K562 (cell line): ENCODE results near the gene CTXN1. TPM values are rescaled to one million over a fixed set of nuclear protein-coding genes. Genes with fewer than 3 reads are reported as not detected.

Source experiments
- CCNT2 ChIP-seq: IDR thresholded peaks from 2 replicates; pipeline ENCODE4 v1.6.1; 2011; ENCODE audit warnings: borderline replicate concordance, low read depth, mild to moderate bottlenecking, moderate library complexity, mixed read lengths, low read length; ENCODE audit not compliant: insufficient read length; ENCODE audit errors: extremely low read depth
- FOXK2 ChIP-seq, 2 experiments: fragments of 450-650 bp; IDR thresholded peaks in 1 of 2; conservative IDR thresholded peaks in 1 of 2; 2 replicates each; pipeline ENCODE4 v1.6.1; 2016; ENCODE audit warnings: low read depth in 2 of 2, mild to moderate bottlenecking in 1 of 2
- JUN ChIP-seq, 2 experiments: sonication (generic) in 1 of 2; formaldehyde crosslinking in 1 of 2; IDR thresholded peaks; 2 replicates each; pipeline versions ENCODE4 v1.6.1 to v1.8.0; 2012 to 2022; ENCODE audit warnings: borderline replicate concordance in 2 of 2, mild to moderate bottlenecking in 2 of 2, improper control_type of control experiment in 1 of 2, low read depth in 1 of 2, low read length in 1 of 2, missing genetic modification reagents in 1 of 2
- KLF6 ChIP-seq: fragments of 250-450 bp; sonication (Bioruptor Pico); IDR thresholded peaks from 2 replicates; pipeline ENCODE4 v1.4.0; 2020; ENCODE audit warnings: mild to moderate bottlenecking, moderate library complexity, borderline replicate concordance
- MBD1 ChIP-seq: fragments of 250-450 bp; sonication (Bioruptor Pico); IDR thresholded peaks from 2 replicates; pipeline ENCODE4 v1.8.0; 2022; ENCODE audit warnings: inconsistent platforms
- MED1 ChIP-seq: sonication (generic); formaldehyde crosslinking; IDR thresholded peaks from 2 replicates; pipeline ENCODE4 v1.8.1; 2023; ENCODE audit warnings: missing genetic modification reagents, borderline replicate concordance
- MTA2 ChIP-seq: fragments of 450-650 bp; IDR thresholded peaks from 2 replicates; pipeline ENCODE4 v1.6.1; 2016; ENCODE audit warnings: low read depth
- POLR2B ChIP-seq: fragments of 450-650 bp; IDR thresholded peaks from 2 replicates; pipeline ENCODE4 v1.6.1; 2018; ENCODE audit warnings: low read depth; ENCODE audit not compliant: partially characterized antibody
- SIN3B ChIP-seq: fragments of 450-650 bp; IDR thresholded peaks from 2 replicates; pipeline ENCODE4 v1.6.1; 2017; ENCODE audit warnings: low read depth, mild to moderate bottlenecking, moderate library complexity
- SMARCE1 ChIP-seq: fragments of 450-650 bp; IDR thresholded peaks from 2 replicates; pipeline ENCODE4 v1.7.1; 2016; ENCODE audit warnings: mild to moderate bottlenecking
- STAG1 ChIP-seq: sonication (generic); formaldehyde crosslinking; IDR thresholded peaks from 2 replicates; pipeline ENCODE4 v1.5.0; 2020; ENCODE audit warnings: missing genetic modification reagents, borderline replicate concordance
- TBP ChIP-seq: optimal IDR thresholded peaks from 2 replicates; pipeline ENCODE3; 2011; ENCODE audit warnings: low read depth, low read length, improper control_type of control experiment
- ZNF121 ChIP-seq: sonication (generic); formaldehyde crosslinking; conservative IDR thresholded peaks from 2 replicates; pipeline ENCODE4 v1.8.0; 2022; ENCODE audit warnings: missing genetic modification reagents
- ZNF311 ChIP-seq: fragments of 250-450 bp; sonication (Bioruptor Pico); IDR thresholded peaks from 2 replicates; pipeline ENCODE4 v1.4.0; 2020; ENCODE audit warnings: mild to moderate bottlenecking, moderate library complexity
- ZNF324 ChIP-seq: fragments of 250-450 bp; sonication (Bioruptor Pico); IDR thresholded peaks from 2 replicates; pipeline ENCODE4 v1.4.0; 2020; ENCODE audit warnings: mild to moderate bottlenecking
- ZNF740 ChIP-seq, 3 experiments: fragments of 200-800 bp in 1 of 3; sonication (Bioruptor generic) in 1 of 3; sonication (generic) in 1 of 3; formaldehyde crosslinking in 1 of 3; IDR thresholded peaks; 2 replicates each; pipeline versions ENCODE4 v1.6.1 to v1.8.0; 2016 to 2022; ENCODE audit warnings: mild to moderate bottlenecking in 2 of 3, missing compliant biosample characterization in 2 of 3, missing genetic modification characterization in 2 of 3, missing genetic modification reagents in 1 of 3
- polyA plus RNA-seq, 8 experiments: library from polyadenylated mRNA; depleted of rRNA in 4 of 8; stranded (reverse) in 5 of 8; unstranded in 3 of 8; fragments of >200 nt; fragmentation: Nextera tagmentation in 2 of 8; fragmentation: Illumina TruSeq in 1 of 8; extraction: Ambion mirVana in 2 of 8; extraction: Trizol in 1 of 8; gene quantifications; 2 replicates each; pipeline versions ENCODE4 v1.2.1 to v1.2.3, GENCODE V29; 2011 to 2014; ENCODE audit warnings: inconsistent platforms in 1 of 8, missing spikeins in 1 of 8
- total RNA-seq, 7 experiments: library from RNA; depleted of rRNA in 6 of 7; stranded (reverse); fragments of >200 nt in 6 of 7; fragmentation: Illumina TruSeq in 2 of 7; extraction: Trizol in 2 of 7; gene quantifications; 2 replicates each; pipeline versions ENCODE4 v1.2.1 to v1.2.3, GENCODE V29; 2011 to 2021; ENCODE audit warnings: low replicate concordance in 1 of 7
- TF ChIP-seq, protein P1 (sequence below): fragments of 200-400 bp; formaldehyde crosslinking; IDR thresholded peaks from 2 replicates; pipeline ENCODE4 v1.6.1; 2017; ENCODE audit warnings: mild to moderate bottlenecking, low read depth, low read length, moderate library complexity
- TF ChIP-seq, protein P2 (sequence below): fragments of 250-450 bp; sonication (Bioruptor Pico); IDR thresholded peaks from 2 replicates; pipeline ENCODE4 v1.8.0; 2021; ENCODE audit warnings: moderate library complexity, mild to moderate bottlenecking, inconsistent platforms

The CTXN1 gene
- total and polyA plus RNA-seq, 9 of the 15 experiments (the other 6 are each of a cell fraction or from before 2014, with no cell fraction given): 0.15 to 37.4 (median 1.8) TPM; not detected in 2

DNA sequence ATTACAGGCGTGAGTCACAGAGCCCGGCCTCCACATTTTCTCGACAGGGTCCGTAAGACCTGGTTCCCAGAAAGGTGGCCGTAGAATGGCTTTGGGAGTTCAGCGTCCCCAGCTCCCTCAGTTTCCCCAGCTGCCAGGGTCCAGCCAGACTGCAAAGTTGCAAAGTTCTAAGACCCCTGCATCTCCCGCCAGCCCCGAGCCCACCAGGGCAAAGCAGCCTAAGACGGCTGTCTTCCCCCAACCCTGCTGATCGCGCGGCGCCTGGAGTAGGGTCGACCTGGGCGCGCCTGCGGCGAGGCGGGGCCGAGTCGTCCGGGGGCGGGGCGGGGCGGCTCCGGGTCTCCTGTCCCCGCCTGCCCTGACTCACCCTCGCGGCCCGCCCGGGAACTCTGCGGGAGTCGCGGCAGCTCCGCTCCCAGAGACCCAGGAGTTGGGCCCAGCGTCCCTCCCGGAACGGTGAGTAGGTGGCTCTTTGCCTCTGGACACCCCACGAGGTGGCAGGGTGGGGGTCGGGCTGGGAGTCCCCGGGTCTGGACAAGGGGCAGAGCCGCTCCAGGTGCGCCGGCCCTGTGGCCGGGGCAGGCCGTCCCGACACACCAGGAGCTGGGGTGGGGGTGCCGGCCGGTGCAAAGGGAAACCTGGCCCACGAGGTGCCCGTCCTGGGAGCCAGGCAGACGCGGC, 37.6 kb downstream of the CTXN1 start, which contains the start of gene LRRC8E (continued):
- no peak for TF ChIP-seq STAG1 (CRISPR knock-in tag)
- peak; percentile 62 for TF ChIP-seq POLR2B
- TF ChIP-seq ZNF121 (CRISPR knock-in tag): no peak
- no peak for TF ChIP-seq MED1
- TF ChIP-seq ZNF740 (CRISPR knock-in tag; IDR thresholded peaks at IDR 0.05): peak; percentile 75
- TF ChIP-seq ZNF740 (tag; IDR thresholded peaks at IDR 0.05): peak in 1 of 2 experiments; percentile 26; a peak in 1 of 4 replicates
- TF ChIP-seq TBP: peak; percentile 59
- TF ChIP-seq, protein P1, sequence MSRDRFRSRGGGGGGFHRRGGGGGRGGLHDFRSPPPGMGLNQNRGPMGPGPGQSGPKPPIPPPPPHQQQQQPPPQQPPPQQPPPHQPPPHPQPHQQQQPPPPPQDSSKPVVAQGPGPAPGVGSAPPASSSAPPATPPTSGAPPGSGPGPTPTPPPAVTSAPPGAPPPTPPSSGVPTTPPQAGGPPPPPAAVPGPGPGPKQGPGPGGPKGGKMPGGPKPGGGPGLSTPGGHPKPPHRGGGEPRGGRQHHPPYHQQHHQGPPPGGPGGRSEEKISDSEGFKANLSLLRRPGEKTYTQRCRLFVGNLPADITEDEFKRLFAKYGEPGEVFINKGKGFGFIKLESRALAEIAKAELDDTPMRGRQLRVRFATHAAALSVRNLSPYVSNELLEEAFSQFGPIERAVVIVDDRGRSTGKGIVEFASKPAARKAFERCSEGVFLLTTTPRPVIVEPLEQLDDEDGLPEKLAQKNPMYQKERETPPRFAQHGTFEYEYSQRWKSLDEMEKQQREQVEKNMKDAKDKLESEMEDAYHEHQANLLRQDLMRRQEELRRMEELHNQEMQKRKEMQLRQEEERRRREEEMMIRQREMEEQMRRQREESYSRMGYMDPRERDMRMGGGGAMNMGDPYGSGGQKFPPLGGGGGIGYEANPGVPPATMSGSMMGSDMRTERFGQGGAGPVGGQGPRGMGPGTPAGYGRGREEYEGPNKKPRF: no peak
- TF ChIP-seq MTA2: no peak
- no peak for TF ChIP-seq ZNF324 (CRISPR knock-in tag)
- TF ChIP-seq SIN3B: 0 out of 2 replicates have a peak, but pooled peaks have one; percentile 10
- no peak for TF ChIP-seq JUN (IDR thresholded peaks at IDR 0.05; ENCODE audit: borderline replicate concordance, low read depth, low read length)
- no peak for TF ChIP-seq JUN (CRISPR knock-in tag; IDR thresholded peaks at IDR 0.05; ENCODE audit: borderline replicate concordance)
- no peak for TF ChIP-seq SMARCE1
- TF ChIP-seq, protein P2, sequence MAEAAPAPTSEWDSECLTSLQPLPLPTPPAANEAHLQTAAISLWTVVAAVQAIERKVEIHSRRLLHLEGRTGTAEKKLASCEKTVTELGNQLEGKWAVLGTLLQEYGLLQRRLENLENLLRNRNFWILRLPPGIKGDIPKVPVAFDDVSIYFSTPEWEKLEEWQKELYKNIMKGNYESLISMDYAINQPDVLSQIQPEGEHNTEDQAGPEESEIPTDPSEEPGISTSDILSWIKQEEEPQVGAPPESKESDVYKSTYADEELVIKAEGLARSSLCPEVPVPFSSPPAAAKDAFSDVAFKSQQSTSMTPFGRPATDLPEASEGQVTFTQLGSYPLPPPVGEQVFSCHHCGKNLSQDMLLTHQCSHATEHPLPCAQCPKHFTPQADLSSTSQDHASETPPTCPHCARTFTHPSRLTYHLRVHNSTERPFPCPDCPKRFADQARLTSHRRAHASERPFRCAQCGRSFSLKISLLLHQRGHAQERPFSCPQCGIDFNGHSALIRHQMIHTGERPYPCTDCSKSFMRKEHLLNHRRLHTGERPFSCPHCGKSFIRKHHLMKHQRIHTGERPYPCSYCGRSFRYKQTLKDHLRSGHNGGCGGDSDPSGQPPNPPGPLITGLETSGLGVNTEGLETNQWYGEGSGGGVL (CRISPR knock-in tag): no peak
- no peak for TF ChIP-seq KLF6 (CRISPR knock-in tag)
- TF ChIP-seq MBD1 (CRISPR knock-in tag): no peak
- no peak for TF ChIP-seq ZNF311 (CRISPR knock-in tag)
- peak; percentile 40 for TF ChIP-seq CCNT2
- 0 out of 4 replicates have a peak, but pooled peaks of 1 of the 2 experiments have one; percentile 47 for TF ChIP-seq FOXK2 (conservative IDR thresholded peaks at IDR 0.05 in 1 of 2, IDR thresholded peaks at IDR 0.05 in 1 of 2; ENCODE audit: low read depth in 2 of 2)
